GM21526 (cell line): ENCODE measurements around the gene ABCA8.
A peak's percentile ranks its signal among the peaks of the same experiment; 100 is the strongest.

Experiments
- ATAC-seq: cut with Tn5 transposase; IDR thresholded peaks from one replicate; pipeline ENCODE4 v1.9.1; 2021; ENCODE audit warnings: moderate library complexity; ENCODE audit not compliant: unreplicated experiment, low FRiP score

The ABCA8 gene

GRCh38 chr17:68943123-68943811, 11.9 kb downstream of the ABCA8 start:
- ATAC-seq: no peak

DNA sequence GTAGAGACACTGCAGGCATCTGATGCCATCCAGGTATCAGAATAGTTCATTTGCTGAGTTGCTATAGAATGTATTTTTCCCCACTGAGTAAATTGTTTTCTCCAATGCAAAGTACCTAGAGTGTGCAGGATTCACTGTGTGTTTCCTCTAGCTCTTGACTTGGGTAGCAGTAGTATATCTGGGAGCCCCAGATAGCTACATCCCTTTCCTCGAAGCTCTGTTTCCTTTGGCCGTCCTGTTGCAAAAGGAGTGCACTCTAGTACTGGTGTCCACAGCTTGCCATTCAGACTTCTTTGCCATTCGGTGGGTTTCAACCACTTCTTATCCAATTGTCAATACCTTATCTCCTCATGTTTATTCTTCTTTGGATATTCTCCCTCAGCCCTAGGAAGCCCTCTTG, 12.8 kb downstream of the ABCA8 start:
- ATAC-seq: no peak

GRCh38 chr17:68941761-68942160, 13.4 kb downstream of the ABCA8 start:
- ATAC-seq: no peak

- no peak for ATAC-seq
These were observed 16.0 kb downstream of the ABCA8 start for GRCh38 chr17:68939195-68939594.

DNA sequence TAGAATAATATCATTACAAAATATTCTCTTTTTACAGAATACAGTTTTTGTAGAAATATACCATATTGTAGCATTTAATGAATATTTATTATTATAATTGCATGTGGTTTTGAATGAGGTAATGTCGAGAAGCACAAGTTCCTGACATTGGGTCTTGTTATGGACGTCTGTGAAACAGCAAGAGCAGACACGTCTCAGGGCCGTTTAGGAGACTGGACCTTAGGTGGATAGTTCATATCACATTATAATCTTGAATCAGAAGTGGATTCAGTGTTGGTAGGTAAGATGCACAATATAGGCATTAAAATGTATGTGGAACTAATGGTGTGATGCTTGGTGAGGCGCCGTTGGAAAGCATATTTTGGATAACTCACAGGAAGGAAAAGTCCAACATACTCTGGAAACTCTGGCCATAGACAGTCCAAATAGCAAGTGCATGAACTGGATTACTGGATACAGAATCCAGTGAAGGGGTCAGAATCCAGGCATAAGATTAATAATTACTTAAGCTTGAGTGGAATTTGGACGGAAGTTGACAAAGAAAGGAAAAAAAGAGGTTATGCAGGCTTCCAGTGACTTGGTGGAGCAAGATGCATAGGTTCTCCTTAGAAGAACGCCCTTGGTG, 17.2 kb downstream of the ABCA8 start:
- no peak for ATAC-seq

- ATAC-seq: no peak
These were observed 27.7 kb downstream of the ABCA8 start for GRCh38 chr17:68927516-68927915.

DNA sequence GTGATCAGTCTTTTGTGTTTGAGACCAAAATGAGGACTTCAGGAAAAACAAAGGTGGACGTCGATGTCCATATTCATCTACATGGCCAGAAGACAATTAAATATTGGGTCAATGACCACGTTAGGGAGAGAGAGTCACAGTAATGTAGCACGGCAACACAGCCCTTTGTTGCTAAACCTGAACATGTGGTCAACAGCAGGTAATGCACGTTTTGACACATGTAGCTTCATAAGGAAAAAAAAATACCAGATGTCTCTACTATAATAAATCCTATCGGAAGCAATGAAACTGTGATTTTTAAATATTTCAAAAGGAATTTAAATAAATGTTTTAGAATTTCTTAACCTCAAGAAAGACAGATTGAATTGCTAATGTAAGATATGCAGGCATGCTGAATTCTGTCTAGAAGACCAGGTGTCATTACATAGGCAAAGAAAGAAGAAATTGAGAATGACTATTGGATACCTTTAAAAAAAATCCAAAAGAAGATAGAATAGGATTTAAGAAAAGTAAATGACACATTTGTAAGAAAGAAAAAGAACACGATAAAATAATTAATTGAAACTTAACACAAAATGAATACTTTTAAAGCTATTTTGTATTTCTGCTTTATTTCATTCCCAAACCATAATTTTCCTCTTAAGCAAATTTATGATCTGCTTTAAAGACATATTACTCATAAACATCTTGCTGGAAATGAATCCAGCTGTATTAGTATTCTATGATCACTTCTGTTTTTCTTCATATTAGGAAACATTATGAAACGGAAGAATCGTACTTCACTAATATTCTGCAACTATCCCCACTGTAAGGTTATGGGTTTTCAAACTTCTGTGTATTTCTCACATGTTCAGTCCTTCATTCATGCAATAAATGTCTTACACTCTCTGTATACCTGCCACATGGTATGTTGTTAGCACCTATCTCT, 30.1 kb downstream of the ABCA8 start:
- no peak for ATAC-seq

GRCh38 chr17:68910789-68911431, 44.3 kb downstream of the ABCA8 start:
- ATAC-seq: no peak

- no peak for ATAC-seq
These were observed 44.9 kb downstream of the ABCA8 start for GRCh38 chr17:68910251-68910705.

GRCh38 chr17:68909066-68909465, 46.1 kb downstream of the ABCA8 start:
- ATAC-seq: peak; percentile 66

- no peak for ATAC-seq
These were observed 47.1 kb downstream of the ABCA8 start for GRCh38 chr17:68908045-68908444.

- no peak for ATAC-seq
These were observed 48.6 kb downstream of the ABCA8 start for GRCh38 chr17:68906638-68907037.

DNA sequence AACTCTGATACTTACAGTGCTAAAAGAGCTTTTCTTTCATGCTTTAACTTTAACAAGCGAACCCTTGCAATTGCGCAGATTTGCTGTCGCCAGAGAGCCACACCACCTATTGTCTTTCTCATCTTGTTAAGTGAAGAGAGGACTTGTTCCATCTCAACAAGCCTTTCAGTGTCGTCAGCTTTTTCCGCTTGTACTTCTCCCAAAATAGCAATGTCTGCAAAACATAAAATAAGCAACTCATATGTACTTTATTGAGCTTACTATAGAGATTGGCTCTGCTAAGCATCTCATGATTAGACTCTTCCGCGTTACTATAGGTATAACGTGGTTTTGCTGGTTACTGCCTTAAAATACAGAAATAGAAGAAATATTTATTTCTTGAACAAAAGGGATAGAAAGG, 51.9 kb downstream of the ABCA8 start:
- ATAC-seq: no peak

- no peak for ATAC-seq
These were observed 57.6 kb downstream of the ABCA8 start for GRCh38 chr17:68897557-68897956.

- no peak for ATAC-seq
These were observed 62.5 kb downstream of the ABCA8 start for GRCh38 chr17:68892658-68893057.

DNA sequence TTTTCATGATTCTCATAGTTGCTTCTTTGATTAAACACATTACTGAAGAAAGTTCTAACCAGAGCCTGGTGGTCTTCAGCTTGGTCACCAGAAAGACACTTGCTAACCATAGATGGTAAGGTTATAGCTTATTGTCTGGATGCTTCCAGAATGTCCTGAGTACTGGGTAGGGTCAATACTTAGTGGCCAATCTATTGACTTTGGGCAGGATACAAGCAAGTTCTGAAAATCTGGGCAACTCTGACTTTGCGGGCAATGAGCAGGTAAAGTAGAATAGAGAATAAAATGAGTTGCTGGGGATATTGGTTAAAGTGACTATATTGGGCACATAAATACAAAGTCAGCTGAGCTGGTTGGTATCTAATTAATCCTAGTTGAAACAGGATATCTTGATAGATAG, 63.0 kb downstream of the ABCA8 start:
- ATAC-seq: no peak

DNA sequence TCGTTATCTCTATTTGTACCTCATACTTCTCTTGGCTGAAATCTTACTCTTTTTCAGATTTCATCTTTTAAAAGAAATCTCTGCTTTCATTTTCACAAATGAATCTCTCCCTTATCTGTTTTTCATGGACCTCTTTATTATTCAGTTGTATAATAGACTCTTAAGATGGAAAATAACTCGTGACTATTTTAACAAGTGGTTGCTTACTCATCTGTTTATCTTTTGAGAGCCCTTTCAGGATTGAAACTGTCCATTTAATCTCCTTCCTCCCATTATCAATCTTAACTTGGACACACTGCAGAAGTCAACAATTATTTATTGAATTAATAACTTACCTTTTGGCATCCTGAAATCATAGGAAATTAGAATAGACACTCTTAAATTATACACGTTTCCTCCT, 68.8 kb downstream of the ABCA8 start:
- ATAC-seq: no peak

- no peak for ATAC-seq
These were observed 70.3 kb downstream of the ABCA8 start for GRCh38 chr17:68884888-68885287.

GRCh38 chr17:68878226-68878885, 76.8 kb downstream of the ABCA8 start:
- ATAC-seq: no peak

DNA sequence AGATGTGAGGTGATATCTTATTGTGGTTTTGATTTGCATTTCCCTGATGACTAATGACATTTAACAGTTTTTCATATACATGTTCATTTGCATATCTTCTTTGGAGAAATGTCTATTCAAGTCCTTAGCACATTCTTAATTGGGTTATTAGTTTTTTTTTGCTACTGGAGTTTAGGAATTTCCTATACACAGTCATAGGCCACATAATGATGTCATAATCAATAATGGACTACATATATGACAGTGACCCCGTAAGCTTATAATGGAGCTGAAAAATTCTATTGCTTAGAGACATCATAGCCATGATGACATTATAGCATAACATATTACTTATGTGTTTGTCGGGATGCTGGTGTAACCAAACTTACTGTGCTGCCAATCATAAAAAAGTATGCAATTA, 83.7 kb downstream of the ABCA8 start:
- no peak for ATAC-seq
